Heart left ventricle (tissue), 13 donors: ENCODE measurements around the gene LDLRAD1.

Source experiments
- POLR2A ChIP-seq, 2 donors: fragments of 450-650 bp; IDR thresholded peaks; one replicate each; pipeline ENCODE4 v1.6.1; 2017; ENCODE audit warnings: antibody characterized with exemption in 2 of 2, mild to moderate bottlenecking in 2 of 2, moderate library complexity in 2 of 2
- TF ChIP-seq, protein P1 (sequence below), 12 donors: fragments of 200-600 bp; sonication (generic) in 4 of 12; IDR thresholded peaks; one replicate each; pipeline versions ENCODE4 v1.5.0 to v1.8.0; 2018 to 2022; ENCODE audit warnings: antibody characterized with exemption in 12 of 12, mild to moderate bottlenecking in 5 of 12
- donor health status: ischemic (EF 13 %, LVEDD 7.1; RV severe dilation, severe dysfunction).
- donor health status: DM: no; HTN: yes; CAD: no.
- donor health status: DM: no; HTN: no; CAD: no.
- donor health status: ischemic (EF 25% LVEDD 6.9; RV normal size, moderate dysfunction).
- donor health status: ischemic (EF 25% LVEDD 5.7; RV mildly dilated, moderate dysfunction).
- donor health status: ischemic (EF 35%, LVEDD 5.7; RV mildly dilated, moderate dysfunction).
- donor health status: nonischemic (EF 11% LVEDD 7.7; RV severe dilation, severe dysfunction).
- donor health status: DM: yes; HTN: yes; CAD: no.
- donor health status: PGD.
- donor health status: ischemic (EF 29% LVEDD 5.4; RV normal size, mild dysfunction).
- donor health status: nonischemic (EF 23%, LVEDD 6.1; RV moderate dilation, normal function).

DNA sequence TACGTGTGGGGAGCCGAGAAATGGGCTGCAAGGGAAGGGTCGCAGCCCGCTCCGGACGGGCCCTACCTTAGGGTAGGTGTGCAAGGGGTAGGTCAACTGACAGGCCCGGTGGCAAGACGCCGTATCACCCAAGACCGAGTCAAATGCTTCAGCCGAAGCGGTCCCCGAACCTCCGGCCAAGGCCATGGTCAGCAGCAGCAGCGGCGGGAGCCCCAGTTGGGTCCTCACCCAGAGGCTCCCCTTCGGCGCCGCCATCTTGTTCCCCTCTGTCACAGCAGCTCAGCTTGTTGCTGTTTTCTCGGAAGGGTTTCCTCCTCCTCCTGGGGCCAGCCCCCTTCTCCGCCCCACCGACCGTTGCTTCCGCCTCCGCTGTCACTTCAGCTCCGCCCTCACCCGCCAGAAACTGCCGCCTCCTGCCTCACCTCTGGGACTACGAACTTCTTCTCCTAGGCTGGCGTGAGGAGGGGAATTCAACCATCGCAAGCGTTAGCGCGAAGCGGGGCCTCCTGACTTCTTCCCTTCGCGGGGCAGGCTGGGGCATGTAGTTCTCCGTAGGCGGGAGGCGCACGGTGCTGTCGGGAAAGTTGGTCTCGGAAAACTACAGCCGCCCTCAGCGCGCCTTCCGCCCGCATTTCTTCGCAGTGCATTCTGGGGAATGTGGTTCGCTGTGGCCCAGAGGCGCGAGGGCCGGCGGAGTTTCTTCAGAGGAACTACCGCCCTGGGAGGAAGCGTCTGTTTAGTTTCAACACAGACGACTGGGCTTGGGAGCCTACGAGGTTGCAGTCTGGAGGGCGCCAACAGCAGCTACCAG is 35.2 kb upstream of the LDLRAD1 start, which contains the start of the genes TCEANC2 and TMEM59:
- TF ChIP-seq, protein P1, sequence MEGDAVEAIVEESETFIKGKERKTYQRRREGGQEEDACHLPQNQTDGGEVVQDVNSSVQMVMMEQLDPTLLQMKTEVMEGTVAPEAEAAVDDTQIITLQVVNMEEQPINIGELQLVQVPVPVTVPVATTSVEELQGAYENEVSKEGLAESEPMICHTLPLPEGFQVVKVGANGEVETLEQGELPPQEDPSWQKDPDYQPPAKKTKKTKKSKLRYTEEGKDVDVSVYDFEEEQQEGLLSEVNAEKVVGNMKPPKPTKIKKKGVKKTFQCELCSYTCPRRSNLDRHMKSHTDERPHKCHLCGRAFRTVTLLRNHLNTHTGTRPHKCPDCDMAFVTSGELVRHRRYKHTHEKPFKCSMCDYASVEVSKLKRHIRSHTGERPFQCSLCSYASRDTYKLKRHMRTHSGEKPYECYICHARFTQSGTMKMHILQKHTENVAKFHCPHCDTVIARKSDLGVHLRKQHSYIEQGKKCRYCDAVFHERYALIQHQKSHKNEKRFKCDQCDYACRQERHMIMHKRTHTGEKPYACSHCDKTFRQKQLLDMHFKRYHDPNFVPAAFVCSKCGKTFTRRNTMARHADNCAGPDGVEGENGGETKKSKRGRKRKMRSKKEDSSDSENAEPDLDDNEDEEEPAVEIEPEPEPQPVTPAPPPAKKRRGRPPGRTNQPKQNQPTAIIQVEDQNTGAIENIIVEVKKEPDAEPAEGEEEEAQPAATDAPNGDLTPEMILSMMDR (IDR thresholded peaks at IDR 0.05) = peak in 1 of 12 donors; percentile 7
- TF ChIP-seq POLR2A (IDR thresholded peaks at IDR 0.05) = peak in 1 of 2 donors; percentile 63
